ENCODE data around the gene TRIM65.

Gene TRIM65

GRCh38 chr17:75845058-75845711, 51.6 kb downstream of the TRIM65 start:
- TF ChIP-seq ZFX (IDR thresholded peaks at IDR 0.05; ENCODE audit: borderline replicate concordance): no peak
- TF ChIP-seq, protein P1, sequence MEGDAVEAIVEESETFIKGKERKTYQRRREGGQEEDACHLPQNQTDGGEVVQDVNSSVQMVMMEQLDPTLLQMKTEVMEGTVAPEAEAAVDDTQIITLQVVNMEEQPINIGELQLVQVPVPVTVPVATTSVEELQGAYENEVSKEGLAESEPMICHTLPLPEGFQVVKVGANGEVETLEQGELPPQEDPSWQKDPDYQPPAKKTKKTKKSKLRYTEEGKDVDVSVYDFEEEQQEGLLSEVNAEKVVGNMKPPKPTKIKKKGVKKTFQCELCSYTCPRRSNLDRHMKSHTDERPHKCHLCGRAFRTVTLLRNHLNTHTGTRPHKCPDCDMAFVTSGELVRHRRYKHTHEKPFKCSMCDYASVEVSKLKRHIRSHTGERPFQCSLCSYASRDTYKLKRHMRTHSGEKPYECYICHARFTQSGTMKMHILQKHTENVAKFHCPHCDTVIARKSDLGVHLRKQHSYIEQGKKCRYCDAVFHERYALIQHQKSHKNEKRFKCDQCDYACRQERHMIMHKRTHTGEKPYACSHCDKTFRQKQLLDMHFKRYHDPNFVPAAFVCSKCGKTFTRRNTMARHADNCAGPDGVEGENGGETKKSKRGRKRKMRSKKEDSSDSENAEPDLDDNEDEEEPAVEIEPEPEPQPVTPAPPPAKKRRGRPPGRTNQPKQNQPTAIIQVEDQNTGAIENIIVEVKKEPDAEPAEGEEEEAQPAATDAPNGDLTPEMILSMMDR (IDR thresholded peaks at IDR 0.05): peak; percentile 80
- H3K27ac ChIP-seq: peak overlapping the region; percentile 40

GRCh38 chr17:75844530-75845057, 52.2 kb downstream of the TRIM65 start:
- H3K27ac ChIP-seq: peak overlapping the region; percentile 40; the same call in 1 of the 2 replicates
- TF ChIP-seq, protein P1 (IDR thresholded peaks at IDR 0.05): no peak
- TF ChIP-seq ZFX (IDR thresholded peaks at IDR 0.05; ENCODE audit: borderline replicate concordance): no peak

- TF ChIP-seq, protein P1 (IDR thresholded peaks at IDR 0.05): no peak
- TF ChIP-seq ZFX (IDR thresholded peaks at IDR 0.05; ENCODE audit: borderline replicate concordance): no peak
- H3K27ac ChIP-seq: peak within 1 kb of the TSS; percentile 40; the same call in 1 of the 2 replicates
Observed at GRCh38 chr17:75843577-75844529, 52.9 kb downstream of the TRIM65 start, which contains the start of gene UNC13D. TSS of gene UNC13D (minus strand) at chr17:75844404. CDS start at chr17:75844337, 67 bp downstream.

GRCh38 chr17:75842963-75843576, 53.7 kb downstream of the TRIM65 start:
- H3K27ac ChIP-seq: no peak overlapping the region
- no peak for TF ChIP-seq ZFX (IDR thresholded peaks at IDR 0.05; ENCODE audit: borderline replicate concordance)
- TF ChIP-seq, protein P1 (IDR thresholded peaks at IDR 0.05): no peak

- TF ChIP-seq ZFX (IDR thresholded peaks at IDR 0.05; ENCODE audit: borderline replicate concordance): no peak
- TF ChIP-seq, protein P1 (IDR thresholded peaks at IDR 0.05): no peak
- H3K27ac ChIP-seq: no peak overlapping the region
Observed at GRCh38 chr17:75842411-75842810, 54.3 kb downstream of the TRIM65 start.

GRCh38 chr17:75840799-75841164, 56.0 kb downstream of the TRIM65 start:
- no peak for TF ChIP-seq ZFX (IDR thresholded peaks at IDR 0.05; ENCODE audit: borderline replicate concordance)
- TF ChIP-seq, protein P1 (IDR thresholded peaks at IDR 0.05): no peak
- no peak overlapping the region for H3K27ac ChIP-seq

Data from 22Rv1 (cell line).